ENCODE results near the gene NTRK1.

Gene NTRK1

DNA sequence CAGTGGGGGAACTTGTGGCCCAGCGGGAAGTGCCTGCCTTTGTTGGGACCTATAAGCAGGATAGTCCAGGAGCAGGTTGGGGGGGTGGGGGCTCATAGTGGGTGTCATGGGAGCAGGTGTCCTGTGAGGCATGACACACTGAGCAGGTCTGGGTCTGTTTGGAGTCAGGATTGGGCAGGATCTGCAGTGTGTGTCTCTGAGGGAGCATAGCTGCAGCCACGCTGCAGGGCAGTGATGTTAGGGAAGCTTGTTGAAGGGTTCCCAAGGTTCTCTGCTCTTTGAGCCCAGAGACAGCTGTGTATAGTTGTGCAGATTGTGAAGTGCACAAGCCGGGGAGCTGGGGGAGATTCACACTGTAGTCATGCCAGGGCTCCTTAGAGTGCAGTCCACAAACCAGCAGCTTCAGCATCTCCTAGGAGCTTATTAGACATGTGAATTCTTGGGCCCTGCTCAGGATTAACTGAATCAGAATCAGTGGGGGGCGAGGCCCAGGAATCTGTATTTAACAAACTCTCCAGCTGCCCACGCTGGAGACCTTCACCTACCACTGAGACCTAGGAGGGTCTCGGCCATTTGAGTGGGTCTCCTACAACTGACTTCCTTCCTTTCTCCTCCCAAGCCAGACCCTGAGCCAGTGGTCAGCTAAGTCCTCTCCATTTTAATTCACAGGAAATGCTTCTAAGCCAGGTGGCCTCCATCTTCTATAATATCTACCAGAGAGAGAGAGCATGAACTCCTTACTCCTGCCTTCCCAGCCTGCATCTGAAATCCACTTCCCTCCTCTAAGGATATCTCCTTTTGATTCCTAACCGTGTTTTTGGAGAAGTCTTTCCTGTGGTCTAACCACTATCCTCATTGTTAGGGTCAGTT, 12.8 kb upstream of the NTRK1 start:
- Histone ChIP-seq H3K36me3 (ENCODE audit: control insufficient read depth, insufficient read depth, low read length) (no peaks in the 10 kb centered on the region), H3K27me3 (ENCODE audit: control insufficient read depth, insufficient read depth, low read length) (peaks cover 97% of the 10 kb centered on the region), H3K4me3 (ENCODE audit: low read depth, low read length) (peak overlapping the region; percentile 53; the same call in 1 of the 2 replicates), H3K4me1 (ENCODE audit: control insufficient read depth, insufficient read depth, low read length) (peaks cover 6% of the 10 kb centered on the region; the same call in 1 of the 2 replicates), H3K27ac (ENCODE audit: low read depth, low read length) (no peak overlapping the region), H3K9ac (ENCODE audit: low read depth, low read length) (no peak overlapping the region), H3K9me3 (ENCODE audit: control insufficient read depth, insufficient read depth, low read length) (no peaks in the 10 kb centered on the region)

DNA sequence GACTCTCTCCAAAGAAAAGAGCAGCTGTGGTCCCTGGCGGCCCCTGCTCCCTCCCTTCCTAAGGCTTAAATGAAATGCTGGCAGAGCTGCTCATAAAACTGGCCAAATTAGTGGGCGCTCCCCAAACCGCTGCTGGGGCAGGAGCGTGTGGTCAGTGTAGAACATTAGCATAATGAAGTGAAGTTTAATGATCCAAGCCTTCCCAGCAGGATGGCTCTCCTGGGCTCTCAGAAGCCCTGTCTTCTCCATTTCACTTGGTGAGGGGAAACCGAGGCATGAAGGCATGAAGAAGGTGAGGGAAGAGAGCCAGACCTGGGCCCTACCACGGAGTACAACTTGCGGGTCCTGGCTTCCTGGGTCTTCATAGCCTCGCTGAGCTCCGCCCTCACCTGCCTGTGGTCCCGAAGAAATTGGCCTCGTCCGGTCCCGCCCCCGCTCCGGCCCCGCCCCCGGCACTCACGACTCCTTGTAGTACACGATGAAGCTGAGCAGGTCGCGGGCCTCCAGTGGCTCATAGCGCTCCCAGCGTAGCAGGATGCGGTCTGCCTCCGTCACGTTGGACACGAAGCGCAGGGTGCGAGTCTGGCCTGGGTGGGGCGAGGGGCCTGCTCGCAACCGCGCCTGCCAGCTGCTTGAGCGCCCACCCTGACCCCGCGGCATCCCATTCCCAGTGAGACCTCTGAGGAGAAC, 12.1 kb upstream of the NTRK1 start:
- Histone ChIP-seq H3K9ac (ENCODE audit: low read depth, low read length) (no peak overlapping the region), H3K4me1 (ENCODE audit: control insufficient read depth, insufficient read depth, low read length) (peaks cover 6% of the 10 kb centered on the region; the same call in 1 of the 2 replicates), H3K4me3 (ENCODE audit: low read depth, low read length) (peak overlapping the region; percentile 53), H3K36me3 (ENCODE audit: control insufficient read depth, insufficient read depth, low read length) (no peaks in the 10 kb centered on the region), H3K27ac (ENCODE audit: low read depth, low read length) (no peak overlapping the region), H3K9me3 (ENCODE audit: control insufficient read depth, insufficient read depth, low read length) (no peaks in the 10 kb centered on the region), H3K27me3 (ENCODE audit: control insufficient read depth, insufficient read depth, low read length) (peaks cover 97% of the 10 kb centered on the region)

DNA sequence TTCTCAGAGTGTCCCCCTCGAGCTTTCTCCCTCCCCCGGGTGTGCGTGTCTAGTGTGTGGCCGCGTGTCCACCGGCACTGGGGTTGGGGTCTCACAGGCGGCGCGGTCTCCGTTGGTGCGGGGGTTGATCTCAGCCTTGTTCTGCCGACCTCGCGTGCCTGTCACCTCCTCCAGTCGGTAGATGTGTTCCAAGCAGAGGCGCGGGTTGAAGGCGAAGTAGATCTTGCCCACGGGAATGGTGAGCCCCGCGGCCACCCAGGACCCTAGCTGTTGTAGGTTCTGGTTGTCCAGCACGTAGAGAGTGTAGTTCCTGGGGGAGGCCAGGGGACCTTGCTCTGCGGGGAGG, 11.5 kb upstream of the NTRK1 start:
- Histone ChIP-seq H3K4me1 (ENCODE audit: control insufficient read depth, insufficient read depth, low read length) (peaks cover 6% of the 10 kb centered on the region; the same call in 1 of the 2 replicates), H3K4me3 (ENCODE audit: low read depth, low read length) (peak overlapping the region; percentile 53), H3K9me3 (ENCODE audit: control insufficient read depth, insufficient read depth, low read length) (no peaks in the 10 kb centered on the region), H3K27ac (ENCODE audit: low read depth, low read length) (no peak overlapping the region), H3K9ac (ENCODE audit: low read depth, low read length) (no peak overlapping the region), H3K36me3 (ENCODE audit: control insufficient read depth, insufficient read depth, low read length) (no peaks in the 10 kb centered on the region), H3K27me3 (ENCODE audit: control insufficient read depth, insufficient read depth, low read length) (peaks cover 96% of the 10 kb centered on the region)

- Histone ChIP-seq H3K27me3 (ENCODE audit: control insufficient read depth, insufficient read depth, low read length) (peaks cover 85% of the 10 kb centered on the region), H3K4me3 (ENCODE audit: low read depth, low read length) (no peak overlapping the region)
Observed at GRCh38 chr1:156851779-156852417, 8.8 kb upstream of the NTRK1 start.

GRCh38 chr1:156852418-156852874, 8.2 kb upstream of the NTRK1 start:
- Histone ChIP-seq H3K9me3 (ENCODE audit: control insufficient read depth, insufficient read depth, low read length) (no peaks in the 10 kb centered on the region), H3K9ac (ENCODE audit: low read depth, low read length) (no peak overlapping the region), H3K27ac (ENCODE audit: low read depth, low read length) (no peak overlapping the region), H3K4me1 (ENCODE audit: control insufficient read depth, insufficient read depth, low read length) (0 out of 2 replicates have a peak, but pooled peaks cover 3% of the 10 kb centered on the region), H3K4me3 (ENCODE audit: low read depth, low read length) (no peak overlapping the region), H3K27me3 (ENCODE audit: control insufficient read depth, insufficient read depth, low read length) (peaks cover 85% of the 10 kb centered on the region), H3K36me3 (ENCODE audit: control insufficient read depth, insufficient read depth, low read length) (no peaks in the 10 kb centered on the region)

More at GRCh38 chr1:156851779-156852417, 8.8 kb upstream of the NTRK1 start:
- no peak overlapping the region for H3K27ac ChIP-seq (ENCODE audit: low read depth, low read length)
- no peaks in the 10 kb centered on the region for H3K9me3 ChIP-seq (ENCODE audit: control insufficient read depth, insufficient read depth, low read length)
- H3K36me3 ChIP-seq (ENCODE audit: control insufficient read depth, insufficient read depth, low read length): no peaks in the 10 kb centered on the region
- 0 out of 2 replicates have a peak, but pooled peaks cover 3% of the 10 kb centered on the region for H3K4me1 ChIP-seq (ENCODE audit: control insufficient read depth, insufficient read depth, low read length)
- no peak overlapping the region for H3K9ac ChIP-seq (ENCODE audit: low read depth, low read length)

DNA sequence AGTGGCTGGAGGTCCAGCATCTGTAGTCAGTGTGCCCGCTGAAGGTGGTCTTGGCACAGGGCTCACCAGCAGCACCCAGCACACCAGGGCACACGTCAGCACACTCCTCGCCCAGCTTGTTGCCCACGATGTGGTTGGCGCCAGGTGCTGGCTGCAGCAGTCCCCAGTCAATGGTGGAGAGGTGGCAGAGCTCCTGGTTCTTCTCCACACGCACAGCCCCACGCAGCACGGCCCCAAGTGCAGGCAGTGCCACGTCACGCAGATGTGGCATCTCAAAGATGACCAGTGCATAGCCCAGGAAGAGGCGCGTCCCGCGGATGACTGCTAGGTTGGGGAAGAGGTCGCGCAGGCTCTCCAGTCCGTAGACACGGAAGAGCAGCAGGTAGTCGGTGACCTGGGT, 6.9 kb upstream of the NTRK1 start:
- Histone ChIP-seq H3K4me1 (ENCODE audit: control insufficient read depth, insufficient read depth, low read length) (no peaks in the 10 kb centered on the region), H3K36me3 (ENCODE audit: control insufficient read depth, insufficient read depth, low read length) (no peaks in the 10 kb centered on the region), H3K9ac (ENCODE audit: low read depth, low read length) (no peak overlapping the region), H3K9me3 (ENCODE audit: control insufficient read depth, insufficient read depth, low read length) (no peaks in the 10 kb centered on the region), H3K27me3 (ENCODE audit: control insufficient read depth, insufficient read depth, low read length) (peaks cover 85% of the 10 kb centered on the region), H3K27ac (ENCODE audit: low read depth, low read length) (no peak overlapping the region), H3K4me3 (ENCODE audit: low read depth, low read length) (no peak overlapping the region)

DNA sequence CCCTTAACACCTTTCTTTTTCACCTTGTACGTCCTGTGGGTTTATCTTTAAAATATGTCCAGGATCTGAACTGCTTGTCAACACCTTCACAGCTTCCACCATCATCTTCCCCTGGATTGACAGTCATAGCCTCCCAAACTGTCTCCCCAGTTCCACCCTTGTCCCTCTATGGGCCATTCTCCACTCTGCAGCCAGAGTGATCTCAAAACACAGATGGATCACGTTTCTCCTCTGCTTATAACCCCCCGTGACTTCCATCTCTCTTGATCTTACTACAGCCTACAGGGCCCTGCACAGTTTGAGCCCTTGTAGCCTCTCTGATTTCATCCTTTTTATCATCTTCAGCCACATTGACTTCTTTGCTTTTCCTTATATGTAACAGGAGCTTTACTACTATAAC, 6.0 kb upstream of the NTRK1 start:
- no peaks in the 10 kb centered on the region for H3K36me3 ChIP-seq (ENCODE audit: control insufficient read depth, insufficient read depth, low read length)
- no peak overlapping the region for H3K4me3 ChIP-seq (ENCODE audit: low read depth, low read length)
- no peaks in the 10 kb centered on the region for H3K4me1 ChIP-seq (ENCODE audit: control insufficient read depth, insufficient read depth, low read length)
- no peak overlapping the region for H3K9ac ChIP-seq (ENCODE audit: low read depth, low read length)
- peaks cover 85% of the 10 kb centered on the region for H3K27me3 ChIP-seq (ENCODE audit: control insufficient read depth, insufficient read depth, low read length)
- no peak overlapping the region for H3K27ac ChIP-seq (ENCODE audit: low read depth, low read length)
- H3K9me3 ChIP-seq (ENCODE audit: control insufficient read depth, insufficient read depth, low read length): no peaks in the 10 kb centered on the region

- H3K36me3 ChIP-seq (ENCODE audit: control insufficient read depth, insufficient read depth, low read length): no peaks in the 10 kb centered on the region
- no peak overlapping the region for H3K4me3 ChIP-seq (ENCODE audit: low read depth, low read length)
- no peaks in the 10 kb centered on the region for H3K9me3 ChIP-seq (ENCODE audit: control insufficient read depth, insufficient read depth, low read length)
- no peaks in the 10 kb centered on the region for H3K4me1 ChIP-seq (ENCODE audit: control insufficient read depth, insufficient read depth, low read length)
- peaks cover 86% of the 10 kb centered on the region for H3K27me3 ChIP-seq (ENCODE audit: control insufficient read depth, insufficient read depth, low read length)
- H3K9ac ChIP-seq (ENCODE audit: low read depth, low read length): no peak overlapping the region
- no peak overlapping the region for H3K27ac ChIP-seq (ENCODE audit: low read depth, low read length)
Observed at GRCh38 chr1:156856282-156856785, 4.3 kb upstream of the NTRK1 start.

DNA sequence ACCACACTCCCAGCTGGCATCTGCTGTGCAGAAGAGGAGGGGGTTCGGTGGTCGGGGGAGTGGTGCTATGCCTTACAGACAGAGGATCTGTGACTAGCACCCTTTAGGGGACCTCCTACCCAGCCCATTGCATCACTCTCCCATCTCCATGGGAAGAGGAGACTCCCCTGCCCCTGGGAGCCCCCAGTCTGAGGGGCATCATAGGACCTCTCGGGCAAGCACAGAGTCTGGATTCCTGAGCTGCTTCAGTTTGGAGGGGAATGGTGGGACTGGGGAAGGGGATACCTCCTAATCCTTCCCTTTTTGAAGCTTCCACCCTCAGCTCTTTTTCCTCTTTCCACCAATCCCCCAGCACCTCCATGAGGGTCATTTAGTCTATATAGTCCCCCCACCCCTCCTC, 3.1 kb upstream of the NTRK1 start:
- H3K27ac ChIP-seq (ENCODE audit: low read depth, low read length): no peak overlapping the region
- H3K9me3 ChIP-seq (ENCODE audit: control insufficient read depth, insufficient read depth, low read length): no peaks in the 10 kb centered on the region
- no peaks in the 10 kb centered on the region for H3K4me1 ChIP-seq (ENCODE audit: control insufficient read depth, insufficient read depth, low read length)
- no peak overlapping the region for H3K4me3 ChIP-seq (ENCODE audit: low read depth, low read length)
- no peak overlapping the region for H3K9ac ChIP-seq (ENCODE audit: low read depth, low read length)
- H3K36me3 ChIP-seq (ENCODE audit: control insufficient read depth, insufficient read depth, low read length): no peaks in the 10 kb centered on the region
- peaks cover 88% of the 10 kb centered on the region for H3K27me3 ChIP-seq (ENCODE audit: control insufficient read depth, insufficient read depth, low read length)

- H3K27ac ChIP-seq (ENCODE audit: low read depth, low read length): no peak overlapping the region
- peaks cover 88% of the 10 kb centered on the region for H3K27me3 ChIP-seq (ENCODE audit: control insufficient read depth, insufficient read depth, low read length)
- H3K9ac ChIP-seq (ENCODE audit: low read depth, low read length): no peak overlapping the region
- no peaks in the 10 kb centered on the region for H3K9me3 ChIP-seq (ENCODE audit: control insufficient read depth, insufficient read depth, low read length)
- no peaks in the 10 kb centered on the region for H3K4me1 ChIP-seq (ENCODE audit: control insufficient read depth, insufficient read depth, low read length)
- no peaks in the 10 kb centered on the region for H3K36me3 ChIP-seq (ENCODE audit: control insufficient read depth, insufficient read depth, low read length)
- peak overlapping the region; percentile 51 for H3K4me3 ChIP-seq (ENCODE audit: low read depth, low read length)
Observed at GRCh38 chr1:156858555-156858956, 2.1 kb upstream of the NTRK1 start.

All from HUES48 (cell line).